Keratinocyte (primary cell): ENCODE measurements around the gene RRP12. TPM values are rescaled to one million over a fixed set of nuclear protein-coding genes. Genes with fewer than 3 reads are reported as not detected.
"Not testable (repeated sequence)": the region's sequence is repeated elsewhere in the genome, so short reads cannot be mapped to it uniquely, and the experiment has no call there.

Experiments used
- DNase-seq: peaks from one replicate; pipeline ENCODE4 v3.0.0-alpha.2; 2011; ENCODE audit warnings: low read depth, missing footprints, low spot score
- FAIRE-seq: peaks from 2 replicates; lab custom pipeline; 2011; peaks lifted over from hg19 to GRCh38; lab: Jason Lieb, UNC
- H2AFZ ChIP-seq: 2 replicates; pipeline ENCODE4 v1.6.0; 2012; ENCODE audit warnings: low read length, control low read depth, inconsistent platforms; ENCODE audit not compliant: control insufficient read depth
- H3K27ac ChIP-seq: 2 replicates; pipeline ENCODE4 v1.5.1; 2011; ENCODE audit warnings: low read length; ENCODE audit not compliant: control insufficient read depth, insufficient read depth
- H3K27me3 ChIP-seq: 3 replicates; pipeline ENCODE4 v1.6.0; 2011; ENCODE audit warnings: low read length; ENCODE audit not compliant: control insufficient read depth, insufficient read depth; ENCODE audit errors: extremely low read depth
- H3K36me3 ChIP-seq, 2 experiments: 2 replicates in 1 of 2; 3 replicates in 1 of 2; pipeline ENCODE4 v1.5.1; 2011; ENCODE audit warnings: low read length in 2 of 2, mild to moderate bottlenecking in 1 of 2; ENCODE audit not compliant: control insufficient read depth in 2 of 2, insufficient read depth in 2 of 2; ENCODE audit errors: extremely low read depth in 1 of 2
- H3K4me1 ChIP-seq: 3 replicates; pipeline ENCODE4 v1.5.1; 2011; ENCODE audit warnings: low read length; ENCODE audit not compliant: control insufficient read depth, insufficient read depth; ENCODE audit errors: extremely low read depth
- H3K4me2 ChIP-seq: 3 replicates; pipeline ENCODE4 v1.6.0; 2011; ENCODE audit warnings: low read depth, low read length; ENCODE audit not compliant: control insufficient read depth, insufficient read depth; ENCODE audit errors: extremely low read depth
- H3K4me3 ChIP-seq, 3 experiments: fragments of 200-600 bp in 1 of 3; sonication (generic) in 1 of 3; 2 replicates in 2 of 3; 3 replicates in 1 of 3; pipeline ENCODE4 v1.5.1; 2011 to 2016; ENCODE audit warnings: low read length in 3 of 3, mild to moderate bottlenecking in 3 of 3, control low read depth in 2 of 3, inconsistent platforms in 1 of 3, low read depth in 1 of 3, mixed read lengths in 1 of 3, mixed run types in 1 of 3, moderate library complexity in 1 of 3; ENCODE audit not compliant: control insufficient read depth in 2 of 3, insufficient read depth in 2 of 3; ENCODE audit errors: extremely low read depth in 1 of 3
- H3K79me2 ChIP-seq: 2 replicates; pipeline ENCODE4 v1.6.0; 2012; ENCODE audit warnings: low read length; ENCODE audit not compliant: control insufficient read depth, insufficient read depth
- H3K9ac ChIP-seq: 3 replicates; pipeline ENCODE4 v1.6.0; 2011; ENCODE audit warnings: low read length; ENCODE audit not compliant: control insufficient read depth, insufficient read depth; ENCODE audit errors: extremely low read depth
- H3K9me1 ChIP-seq: 3 replicates; pipeline ENCODE4 v1.6.0; 2011; ENCODE audit warnings: low read length; ENCODE audit not compliant: control insufficient read depth, insufficient read depth; ENCODE audit errors: extremely low read depth
- H3K9me3 ChIP-seq: 2 replicates; pipeline ENCODE4 v1.5.1; 2012; ENCODE audit warnings: low read depth, low read length; ENCODE audit not compliant: control insufficient read depth
- H4K20me1 ChIP-seq: 3 replicates; pipeline ENCODE4 v1.6.0; 2011; ENCODE audit warnings: low read length; ENCODE audit not compliant: control insufficient read depth, insufficient read depth; ENCODE audit errors: extremely low read depth
- EZH2 ChIP-seq: IDR thresholded peaks from one replicate; pipeline ENCODE4 v1.6.1; 2012; ENCODE audit warnings: inconsistent platforms, mild to moderate bottlenecking, low read length, moderate library complexity
- dilution Hi-C: fragments of 300-500 bp; cut with MboI; formaldehyde crosslinking; loops from one replicate; pipeline ENCODE4 v1.7.0; 2020; ENCODE audit warnings: low sequenced_read_pairs; ENCODE audit not compliant: extremely low pct_ligation_motif_present
- polyA plus RNA-seq, 5 experiments: library from polyadenylated mRNA; depleted of rRNA in 3 of 5; stranded (reverse) in 3 of 5; stranded (forward) in 1 of 5; unstranded in 1 of 5; fragments of >200 nt; gene quantifications; 1 replicate in 1 of 5; 2 replicates in 3 of 5; 3 replicates in 1 of 5; pipeline versions ENCODE4 v1.2.1 to v1.2.3, GENCODE V29; 2011 to 2012; ENCODE audit warnings: missing spikeins in 2 of 5, low read depth in 1 of 5, low replicate concordance in 1 of 5
- TF ChIP-seq, protein P1 (sequence below), 3 experiments: IDR thresholded peaks in 1 of 3; conservative IDR thresholded peaks in 1 of 3; optimal IDR thresholded peaks in 1 of 3; 2 replicates in 2 of 3; 3 replicates in 1 of 3; pipeline versions ENCODE3 to v1.5.1; 2011; ENCODE audit warnings: low read length in 3 of 3, mild to moderate bottlenecking in 3 of 3, moderate library complexity in 2 of 3, control low read depth in 1 of 3, inconsistent platforms in 1 of 3; ENCODE audit not compliant: insufficient read depth in 2 of 3; ENCODE audit errors: extremely low read depth in 1 of 3

Gene RRP12
- polyA plus RNA-seq, 1 donor (not counting 4 experiments of a cell fraction or from before 2014, with no cell fraction given): 14.8 TPM

DNA sequence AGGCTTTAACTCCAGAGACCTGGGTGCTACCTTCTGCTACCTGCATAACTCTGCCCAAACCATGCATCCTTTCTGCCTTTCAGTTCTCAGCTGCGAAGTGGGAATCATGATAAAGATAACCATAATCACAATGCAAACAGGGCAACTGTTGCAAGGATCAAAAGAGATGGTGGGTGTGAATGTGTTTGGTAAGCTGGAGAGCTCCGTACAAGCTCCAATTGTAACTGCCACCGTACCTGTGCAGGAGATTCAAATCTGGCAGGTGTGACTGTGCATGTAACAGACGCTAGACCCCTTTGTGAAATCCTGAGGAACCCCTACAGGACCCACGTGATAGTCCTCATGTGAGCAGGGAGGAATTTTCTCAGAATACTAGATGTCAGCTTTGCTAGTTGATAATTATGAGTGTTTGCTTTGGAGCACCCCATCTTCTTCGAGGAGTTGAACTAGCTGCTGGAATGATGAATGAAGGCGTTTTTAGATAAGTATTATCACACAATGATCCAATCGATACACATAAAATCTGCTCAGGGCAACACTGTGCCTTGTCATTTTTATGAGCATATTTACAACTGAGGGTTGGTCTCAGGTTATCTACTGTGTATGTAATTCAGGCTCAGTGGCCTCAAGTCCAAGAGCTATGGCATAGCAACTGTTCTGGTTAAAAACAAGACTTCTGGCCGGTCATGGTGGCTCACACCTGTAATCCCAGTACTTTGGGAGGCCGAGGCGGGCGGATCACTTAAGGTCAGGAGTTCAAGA, 51.2 kb downstream of the RRP12 start:
- TF ChIP-seq, protein P1, sequence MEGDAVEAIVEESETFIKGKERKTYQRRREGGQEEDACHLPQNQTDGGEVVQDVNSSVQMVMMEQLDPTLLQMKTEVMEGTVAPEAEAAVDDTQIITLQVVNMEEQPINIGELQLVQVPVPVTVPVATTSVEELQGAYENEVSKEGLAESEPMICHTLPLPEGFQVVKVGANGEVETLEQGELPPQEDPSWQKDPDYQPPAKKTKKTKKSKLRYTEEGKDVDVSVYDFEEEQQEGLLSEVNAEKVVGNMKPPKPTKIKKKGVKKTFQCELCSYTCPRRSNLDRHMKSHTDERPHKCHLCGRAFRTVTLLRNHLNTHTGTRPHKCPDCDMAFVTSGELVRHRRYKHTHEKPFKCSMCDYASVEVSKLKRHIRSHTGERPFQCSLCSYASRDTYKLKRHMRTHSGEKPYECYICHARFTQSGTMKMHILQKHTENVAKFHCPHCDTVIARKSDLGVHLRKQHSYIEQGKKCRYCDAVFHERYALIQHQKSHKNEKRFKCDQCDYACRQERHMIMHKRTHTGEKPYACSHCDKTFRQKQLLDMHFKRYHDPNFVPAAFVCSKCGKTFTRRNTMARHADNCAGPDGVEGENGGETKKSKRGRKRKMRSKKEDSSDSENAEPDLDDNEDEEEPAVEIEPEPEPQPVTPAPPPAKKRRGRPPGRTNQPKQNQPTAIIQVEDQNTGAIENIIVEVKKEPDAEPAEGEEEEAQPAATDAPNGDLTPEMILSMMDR (optimal IDR thresholded peaks at IDR 0.05 in 1 of 3, IDR thresholded peaks at IDR 0.05 in 1 of 3, conservative IDR thresholded peaks at IDR 0.05 in 1 of 3; ENCODE audit: extremely low read depth in 1 of 3, insufficient read depth in 2 of 3, low read length in 3 of 3): no peak
- no peak for TF ChIP-seq EZH2
- Histone ChIP-seq H2AFZ (no peak overlapping the region), H3K36me3 (peaks cover 4 to 12% of the 10 kb centered on the region in 2 experiments), H3K9me3 (no peaks in the 10 kb centered on the region), H3K9ac (no peak overlapping the region), H3K4me1 (no peaks in the 10 kb centered on the region), H3K27me3 (no peaks in the 10 kb centered on the region), H3K27ac (no peak overlapping the region), H3K4me2 (no peak overlapping the region), H4K20me1 (no peaks in the 10 kb centered on the region), H3K9me1 (no peaks in the 10 kb centered on the region), H3K79me2 (no peaks in the 10 kb centered on the region), H3K4me3 (no peak overlapping the region)
- no peak for DNase-seq
- dilution Hi-C loops: no loop called here
- no peak for FAIRE-seq

DNA sequence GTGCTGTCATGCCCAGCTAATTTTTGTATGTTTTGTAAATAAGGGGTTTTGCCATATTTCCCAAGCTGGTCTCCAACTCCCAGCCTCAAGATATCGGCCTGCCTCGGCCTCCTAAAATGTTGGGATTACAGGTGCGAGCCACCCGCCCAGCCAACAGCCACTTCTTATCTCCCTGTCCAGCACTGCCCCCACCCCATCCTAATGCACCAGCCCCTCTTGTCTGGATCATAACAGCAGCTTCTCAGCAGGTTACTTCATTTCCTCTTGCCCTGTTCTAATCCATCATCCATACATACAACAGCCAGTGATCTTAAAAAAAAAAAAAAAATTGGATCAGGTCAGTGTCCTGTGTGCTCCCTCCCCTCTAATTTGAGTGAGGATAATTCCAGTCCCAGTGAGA, 53.8 kb downstream of the RRP12 start:
- no peak overlapping the region for H3K4me2 ChIP-seq
- H3K27me3 ChIP-seq: no peaks in the 10 kb centered on the region
- dilution Hi-C loops: no loop called here
- no peak overlapping the region for H3K9ac ChIP-seq
- no peak overlapping the region for H3K27ac ChIP-seq
- no peak for TF ChIP-seq EZH2
- TF ChIP-seq, protein P1 (optimal IDR thresholded peaks at IDR 0.05 in 1 of 3, IDR thresholded peaks at IDR 0.05 in 1 of 3, conservative IDR thresholded peaks at IDR 0.05 in 1 of 3; ENCODE audit: extremely low read depth in 1 of 3, insufficient read depth in 2 of 3, low read length in 3 of 3): no peak
- H3K36me3 ChIP-seq: peaks cover 0 to 7% of the 10 kb centered on the region in 2 experiments
- H3K4me1 ChIP-seq: no peaks in the 10 kb centered on the region
- FAIRE-seq (no peak), DNase-seq (no peak)
- no peak overlapping the region for H2AFZ ChIP-seq
- no peak overlapping the region for H3K4me3 ChIP-seq
- no peaks in the 10 kb centered on the region for H3K79me2 ChIP-seq
- no peaks in the 10 kb centered on the region for H3K9me3 ChIP-seq
- H4K20me1 ChIP-seq: no peaks in the 10 kb centered on the region
- no peaks in the 10 kb centered on the region for H3K9me1 ChIP-seq

DNA sequence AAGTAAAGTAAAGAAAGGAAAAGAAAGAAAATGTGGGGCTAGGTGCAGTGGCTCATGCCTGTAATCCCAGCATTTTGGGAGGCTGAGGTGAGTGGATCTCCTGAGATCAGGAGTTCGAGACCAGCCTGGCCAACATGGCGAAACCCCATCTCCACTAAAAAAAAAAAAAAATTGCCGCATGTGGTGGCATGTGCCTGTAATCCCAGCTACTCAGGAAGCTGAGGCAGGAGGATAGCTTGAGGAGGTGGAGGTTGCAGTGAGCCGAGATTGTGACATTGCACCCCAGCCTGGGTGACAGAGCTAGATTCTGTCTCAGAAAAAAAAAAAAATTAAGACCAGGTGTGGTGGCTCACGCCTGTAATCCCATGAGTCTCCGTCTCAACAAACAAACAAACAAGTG, 57.5 kb downstream of the RRP12 start:
- H3K9me3 ChIP-seq, dilution Hi-C loops, H3K36me3 ChIP-seq, H3K4me3 ChIP-seq, H3K9ac ChIP-seq, H3K27me3 ChIP-seq, DNase-seq, H3K4me1 ChIP-seq, H3K79me2 ChIP-seq, FAIRE-seq, H2AFZ ChIP-seq, H4K20me1 ChIP-seq, H3K9me1 ChIP-seq, H3K4me2 ChIP-seq, H3K27ac ChIP-seq: not testable (repeated sequence)
